HG02840 (cell line): ENCODE measurements around the gene TUT7.
"Not testable (repeated sequence)": the region's sequence is repeated elsewhere in the genome, so short reads cannot be mapped to it uniquely, and the experiment has no call there.

Source experiments
- ATAC-seq: cut with Tn5 transposase; IDR thresholded peaks from one replicate; pipeline ENCODE4 v1.9.1; 2021; ENCODE audit warnings: mild to moderate bottlenecking, moderate library complexity, moderate number of reproducible peaks; ENCODE audit not compliant: unreplicated experiment, low FRiP score

Gene TUT7, protein sequence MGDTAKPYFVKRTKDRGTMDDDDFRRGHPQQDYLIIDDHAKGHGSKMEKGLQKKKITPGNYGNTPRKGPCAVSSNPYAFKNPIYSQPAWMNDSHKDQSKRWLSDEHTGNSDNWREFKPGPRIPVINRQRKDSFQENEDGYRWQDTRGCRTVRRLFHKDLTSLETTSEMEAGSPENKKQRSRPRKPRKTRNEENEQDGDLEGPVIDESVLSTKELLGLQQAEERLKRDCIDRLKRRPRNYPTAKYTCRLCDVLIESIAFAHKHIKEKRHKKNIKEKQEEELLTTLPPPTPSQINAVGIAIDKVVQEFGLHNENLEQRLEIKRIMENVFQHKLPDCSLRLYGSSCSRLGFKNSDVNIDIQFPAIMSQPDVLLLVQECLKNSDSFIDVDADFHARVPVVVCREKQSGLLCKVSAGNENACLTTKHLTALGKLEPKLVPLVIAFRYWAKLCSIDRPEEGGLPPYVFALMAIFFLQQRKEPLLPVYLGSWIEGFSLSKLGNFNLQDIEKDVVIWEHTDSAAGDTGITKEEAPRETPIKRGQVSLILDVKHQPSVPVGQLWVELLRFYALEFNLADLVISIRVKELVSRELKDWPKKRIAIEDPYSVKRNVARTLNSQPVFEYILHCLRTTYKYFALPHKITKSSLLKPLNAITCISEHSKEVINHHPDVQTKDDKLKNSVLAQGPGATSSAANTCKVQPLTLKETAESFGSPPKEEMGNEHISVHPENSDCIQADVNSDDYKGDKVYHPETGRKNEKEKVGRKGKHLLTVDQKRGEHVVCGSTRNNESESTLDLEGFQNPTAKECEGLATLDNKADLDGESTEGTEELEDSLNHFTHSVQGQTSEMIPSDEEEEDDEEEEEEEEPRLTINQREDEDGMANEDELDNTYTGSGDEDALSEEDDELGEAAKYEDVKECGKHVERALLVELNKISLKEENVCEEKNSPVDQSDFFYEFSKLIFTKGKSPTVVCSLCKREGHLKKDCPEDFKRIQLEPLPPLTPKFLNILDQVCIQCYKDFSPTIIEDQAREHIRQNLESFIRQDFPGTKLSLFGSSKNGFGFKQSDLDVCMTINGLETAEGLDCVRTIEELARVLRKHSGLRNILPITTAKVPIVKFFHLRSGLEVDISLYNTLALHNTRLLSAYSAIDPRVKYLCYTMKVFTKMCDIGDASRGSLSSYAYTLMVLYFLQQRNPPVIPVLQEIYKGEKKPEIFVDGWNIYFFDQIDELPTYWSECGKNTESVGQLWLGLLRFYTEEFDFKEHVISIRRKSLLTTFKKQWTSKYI (N-terminal part only)

DNA sequence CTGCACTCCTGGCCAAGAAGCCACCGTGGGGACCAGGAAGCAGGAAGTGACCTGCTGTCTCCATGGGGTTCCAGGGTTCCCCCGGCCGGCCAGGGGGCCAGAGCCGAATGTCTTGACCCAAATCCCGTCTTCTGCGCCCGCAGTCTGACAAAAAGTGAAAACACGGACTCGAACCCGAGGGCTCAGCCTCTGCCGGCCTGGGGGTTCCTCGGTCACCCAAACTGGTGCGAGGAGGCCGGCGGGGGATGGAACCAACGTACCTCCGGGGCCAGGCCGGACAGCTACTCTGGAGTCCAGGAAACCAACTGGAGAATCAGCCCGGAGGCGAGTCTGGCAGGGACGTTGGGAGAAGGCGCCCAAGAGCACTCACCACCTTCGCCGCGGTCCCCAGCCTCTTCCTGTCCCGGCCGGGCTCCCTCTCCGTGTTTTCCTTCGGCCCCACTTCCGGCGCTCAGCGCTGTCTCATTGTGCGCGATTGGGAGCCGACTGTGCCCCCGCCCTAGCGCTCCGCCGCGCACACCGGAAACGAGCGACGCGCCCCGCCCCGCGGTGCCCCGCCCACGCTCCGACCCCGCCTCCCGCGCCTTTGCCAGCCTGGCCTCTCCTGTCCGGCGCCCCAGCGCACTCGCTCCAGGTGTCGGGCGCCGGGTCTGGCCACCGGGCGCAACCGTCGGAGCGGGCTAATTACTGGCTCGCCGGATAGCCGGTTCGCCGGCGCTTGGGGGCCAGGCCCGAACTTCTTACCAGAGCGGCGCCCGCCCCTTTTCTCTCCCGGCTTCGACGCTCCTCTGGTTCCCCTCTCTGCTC is at the start of gene TUT7:
Gene TUT7, minus strand, starts transcription at position 400 of the 807 bp plus-strand sequence. CDS start 1,211 bp downstream, outside the sequence.
- peak; percentile 90 for ATAC-seq

DNA sequence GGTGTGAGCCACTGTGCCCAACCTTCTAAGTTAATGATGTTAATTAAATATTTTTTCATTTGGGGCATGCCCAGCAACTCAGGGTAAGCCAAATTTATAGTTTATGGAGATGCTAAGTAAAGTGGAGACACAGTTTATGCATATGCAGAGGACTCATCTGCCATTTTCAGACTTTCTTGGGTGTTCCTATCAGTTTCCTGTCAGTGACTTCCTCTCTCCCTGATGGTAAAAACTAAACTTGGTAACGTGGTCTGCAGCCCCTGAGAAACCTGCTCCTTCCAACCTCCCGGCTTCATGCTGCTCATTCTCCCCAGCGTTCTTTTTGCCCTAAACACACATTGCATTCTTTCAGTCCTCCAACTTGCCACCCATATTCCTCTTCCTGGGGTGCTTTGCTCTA is 48.4 kb upstream of the TUT7 start:
- no peak for ATAC-seq

- no peak for ATAC-seq
Measured at GRCh38 chr9:86396412-86396811, 42.2 kb upstream of the TUT7 start.

DNA sequence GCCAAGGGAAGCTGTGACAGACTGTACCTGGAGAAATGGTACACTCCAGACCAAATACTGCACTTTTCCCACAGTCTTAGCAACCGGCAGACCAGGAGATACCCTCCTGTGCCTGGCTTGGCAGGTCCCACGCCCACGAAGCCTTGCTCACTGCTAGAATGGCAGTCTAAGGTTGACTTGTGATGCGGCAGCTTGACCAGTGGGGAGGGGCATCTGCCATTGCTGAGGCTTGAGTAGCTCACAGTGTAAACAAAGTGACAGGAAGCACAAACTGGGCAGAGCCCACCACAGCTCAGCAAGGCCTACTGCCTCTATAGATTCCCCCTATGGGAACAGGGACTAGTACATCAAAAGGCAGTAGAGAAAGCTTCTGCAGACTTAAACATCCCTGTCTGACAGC is 36.0 kb upstream of the TUT7 start:
- ATAC-seq, result not testable (repeated sequence)

GRCh38 chr9:86389628-86390027 is 35.4 kb upstream of the TUT7 start:
- no peak for ATAC-seq

GRCh38 chr9:86387376-86387775 is 33.2 kb upstream of the TUT7 start:
- ATAC-seq, result no peak

DNA sequence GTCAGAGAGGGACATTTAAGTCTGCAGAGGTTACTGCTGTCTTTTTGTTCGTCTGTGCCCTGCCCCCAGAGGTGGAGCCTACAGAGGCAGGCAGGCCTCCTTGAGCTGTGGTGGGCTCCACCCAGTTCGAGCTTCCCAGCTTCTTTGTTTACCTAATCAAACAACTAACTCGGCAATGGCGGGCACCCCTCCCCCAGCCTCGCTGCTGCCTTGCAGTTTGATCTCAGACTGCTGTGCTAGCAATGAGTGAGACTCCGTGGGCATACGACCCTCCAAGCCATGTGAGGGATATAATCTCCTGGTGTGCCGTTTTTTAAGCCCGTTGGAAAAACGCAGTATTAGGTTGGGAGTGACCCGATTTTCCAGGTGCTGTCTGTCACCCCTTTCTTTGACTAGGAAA is 28.8 kb upstream of the TUT7 start:
- not testable (repeated sequence) for ATAC-seq

- no peak for ATAC-seq
Measured at GRCh38 chr9:86376016-86376415, 21.8 kb upstream of the TUT7 start.

GRCh38 chr9:86369810-86370209 is 15.6 kb upstream of the TUT7 start:
- no peak for ATAC-seq

DNA sequence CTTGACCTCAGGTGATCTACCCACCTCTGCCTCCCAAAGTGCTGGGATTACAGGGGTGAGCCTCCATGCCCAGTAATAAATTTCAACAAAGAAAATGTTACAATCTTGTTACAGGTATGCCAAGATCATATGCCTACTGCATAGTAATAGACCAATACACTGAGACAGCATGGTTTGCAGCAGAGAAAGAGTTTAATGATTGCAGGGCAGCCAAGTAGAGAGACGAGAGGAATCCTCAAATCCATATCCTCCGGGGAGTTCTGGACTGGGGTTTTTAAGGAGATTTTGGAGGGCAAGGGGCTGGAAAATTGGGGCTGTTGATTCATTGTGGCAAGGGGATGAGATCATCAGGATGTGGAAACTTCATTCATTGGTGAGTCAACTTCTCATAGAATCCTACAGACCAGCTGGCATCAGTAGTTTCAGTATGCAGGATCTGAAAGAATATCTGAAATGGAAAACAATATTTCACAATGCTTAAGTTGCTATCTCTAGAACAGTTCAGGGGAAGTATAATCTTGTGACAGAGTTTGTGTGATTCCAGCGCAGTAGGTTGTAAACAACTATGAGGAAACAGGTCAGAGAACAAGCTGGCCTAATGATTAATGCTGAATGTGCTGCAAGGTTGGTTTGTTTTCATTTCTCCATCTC is 14.8 kb upstream of the TUT7 start:
- no peak for ATAC-seq

- no peak for ATAC-seq
Measured at GRCh38 chr9:86361176-86361575, 7.0 kb upstream of the TUT7 start.

- no peak for ATAC-seq
Measured at GRCh38 chr9:86359151-86359879, 5.1 kb upstream of the TUT7 start.

- ATAC-seq, result no peak
Measured at GRCh38 chr9:86356871-86357866, 3.0 kb upstream of the TUT7 start.

- ATAC-seq, result no peak
Measured at GRCh38 chr9:86355814-86356213, 1.6 kb upstream of the TUT7 start.

GRCh38 chr9:86354818-86355309 is 654 bp upstream of the TUT7 start:
- no peak for ATAC-seq

GRCh38 chr9:86353655-86354010 is 577 bp downstream of the TUT7 start:
- ATAC-seq, result no peak

GRCh38 chr9:86352440-86353077 is 1.7 kb downstream of the TUT7 start:
- ATAC-seq, result no peak
